GM21390 (cell line): ENCODE measurements around the gene SSBP3.
"Not testable (repeated sequence)": the region's sequence is repeated elsewhere in the genome, so short reads cannot be mapped to it uniquely, and the experiment has no call there.

Experiments used
- ATAC-seq: cut with Tn5 transposase; IDR thresholded peaks from one replicate; pipeline ENCODE4 v1.9.1; 2021; ENCODE audit not compliant: unreplicated experiment

The SSBP3 gene

GRCh38 chr1:54227891-54228310 lies 178.3 kb downstream of the SSBP3 start:
- ATAC-seq = no peak

GRCh38 chr1:54227091-54227602 lies 179.0 kb downstream of the SSBP3 start:
- ATAC-seq = no peak

DNA sequence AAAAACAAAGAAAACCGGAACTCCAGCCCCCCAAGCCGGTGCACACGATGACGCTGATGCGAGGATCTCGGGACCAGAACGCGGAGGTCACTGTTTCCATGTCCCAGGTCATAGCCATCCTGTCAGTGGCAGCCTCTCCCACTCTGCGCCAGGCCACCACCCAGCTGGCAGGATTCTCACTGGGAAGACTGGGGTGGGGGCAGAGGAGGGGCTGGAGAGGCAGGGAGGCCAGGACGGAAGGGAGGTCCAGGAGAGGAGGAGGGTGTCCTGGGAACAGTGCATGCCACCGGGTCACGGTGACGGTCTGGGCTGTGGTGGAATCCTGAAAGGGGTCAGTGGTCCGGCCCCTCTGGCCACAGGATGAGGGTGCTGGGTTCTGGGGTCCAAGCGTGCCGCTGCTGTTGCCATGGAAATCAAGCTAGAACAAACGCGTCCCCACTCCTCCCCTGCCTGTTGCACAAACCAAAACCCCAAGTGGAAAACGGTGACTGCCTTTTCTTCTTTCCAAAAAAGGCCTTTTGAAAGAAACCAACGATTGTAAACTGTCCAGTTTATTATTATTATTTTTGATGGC lies 180.1 kb downstream of the SSBP3 start:
- no peak for ATAC-seq

GRCh38 chr1:54225378-54225777 lies 180.8 kb downstream of the SSBP3 start:
- no peak for ATAC-seq

- ATAC-seq = no peak
Measured at GRCh38 chr1:54224233-54224632, 182.0 kb downstream of the SSBP3 start.

DNA sequence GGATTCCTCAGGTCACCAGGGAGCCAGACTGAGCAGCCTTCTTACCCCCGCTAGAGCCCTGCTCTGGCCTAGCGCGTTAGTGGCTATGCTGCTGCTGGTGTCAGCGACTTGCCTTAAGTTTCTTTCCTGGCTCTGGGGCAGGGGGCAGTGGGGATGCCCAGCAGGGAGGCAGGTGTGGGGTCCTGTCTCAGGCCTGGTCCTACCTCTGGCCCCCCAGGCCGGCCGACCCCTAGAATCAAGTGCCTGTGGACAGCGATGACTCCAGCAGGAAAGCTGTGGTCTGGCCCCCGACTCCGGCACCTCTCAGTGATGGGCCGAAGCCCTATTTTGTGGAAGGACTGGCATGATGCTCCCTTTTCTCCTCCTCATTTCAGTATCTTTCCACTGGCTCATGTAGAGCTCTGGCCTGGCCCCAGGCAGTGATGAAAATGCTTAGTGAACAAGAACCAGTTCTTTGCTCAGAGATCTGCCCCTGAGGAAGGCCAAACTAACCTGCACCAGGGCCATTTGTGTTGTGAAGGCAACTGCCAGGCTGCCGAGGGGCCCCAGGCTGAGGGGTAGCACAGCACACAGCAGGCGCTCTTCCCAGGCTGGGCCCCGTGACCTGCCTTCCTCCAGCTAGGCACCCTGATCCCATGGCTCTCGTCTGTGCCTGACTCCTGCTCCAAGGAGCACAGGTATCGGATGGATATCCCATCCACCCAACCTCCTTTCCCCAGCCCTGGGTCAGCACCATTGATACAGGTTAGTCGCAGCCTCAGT lies 182.6 kb downstream of the SSBP3 start:
- ATAC-seq = no peak

- no peak for ATAC-seq
Measured at GRCh38 chr1:54222711-54223110, 183.5 kb downstream of the SSBP3 start.

DNA sequence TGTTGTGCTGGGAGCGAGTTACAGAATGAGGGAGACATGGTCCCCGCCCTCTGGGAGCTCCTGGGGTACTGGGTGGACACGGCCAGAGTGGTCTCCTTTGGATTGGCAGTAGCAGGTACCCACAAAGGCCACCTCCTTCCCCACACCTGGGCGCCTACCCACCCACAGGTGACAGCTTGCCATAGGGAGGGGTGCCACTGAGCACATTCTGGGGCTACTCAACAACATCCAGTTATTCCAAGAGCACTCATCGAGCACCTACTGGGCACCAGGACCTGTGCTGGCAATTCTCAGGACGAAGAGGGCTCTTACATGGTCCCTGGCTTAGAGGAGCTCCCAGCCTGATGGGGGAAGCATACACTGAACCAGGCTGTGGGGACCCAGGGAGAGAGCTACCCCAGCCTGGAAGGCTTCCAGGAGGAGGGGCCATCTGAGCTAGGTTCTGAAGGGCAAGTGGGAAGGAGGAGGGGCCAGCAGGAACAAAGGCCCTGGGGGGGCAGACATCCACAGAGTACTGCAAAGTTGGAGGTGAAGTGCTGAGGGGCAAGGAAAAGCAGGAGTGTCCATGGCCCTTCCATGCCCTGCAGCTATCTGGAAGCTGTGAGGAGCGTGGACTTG lies 184.2 kb downstream of the SSBP3 start:
- no peak for ATAC-seq

DNA sequence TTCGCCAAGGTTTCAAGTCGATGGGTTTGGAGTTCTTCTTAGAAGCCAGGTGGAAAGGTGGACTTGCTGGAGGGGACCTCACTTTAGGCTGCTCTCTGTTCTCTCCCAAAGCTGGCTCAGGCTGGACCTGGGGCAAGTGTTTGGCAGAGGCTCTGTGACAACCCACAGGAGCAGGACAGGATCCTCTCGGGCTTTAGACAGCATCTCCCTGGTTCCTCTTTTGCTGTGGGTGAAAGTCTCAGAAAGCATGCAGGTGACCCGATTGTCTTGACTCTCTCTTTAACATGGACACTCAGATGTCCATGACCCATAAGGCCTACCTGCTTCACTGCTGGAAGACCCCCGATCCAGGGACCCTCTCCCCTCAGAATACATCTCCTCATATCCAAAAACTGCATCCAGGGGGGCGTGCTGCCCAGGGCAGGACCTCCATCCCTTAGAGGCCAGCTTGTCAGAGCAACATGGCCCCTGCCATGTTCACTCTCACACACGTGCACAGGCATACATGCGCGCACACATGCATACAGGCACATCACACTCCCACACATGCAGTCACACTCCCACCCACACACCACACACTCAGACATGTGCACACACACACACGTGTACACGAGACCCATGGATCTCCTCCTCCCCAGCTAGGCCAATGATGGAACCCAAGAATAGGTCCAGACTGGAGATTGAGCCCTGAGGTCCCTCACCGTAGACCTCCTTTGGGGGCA lies 184.9 kb downstream of the SSBP3 start:
- no peak for ATAC-seq

DNA sequence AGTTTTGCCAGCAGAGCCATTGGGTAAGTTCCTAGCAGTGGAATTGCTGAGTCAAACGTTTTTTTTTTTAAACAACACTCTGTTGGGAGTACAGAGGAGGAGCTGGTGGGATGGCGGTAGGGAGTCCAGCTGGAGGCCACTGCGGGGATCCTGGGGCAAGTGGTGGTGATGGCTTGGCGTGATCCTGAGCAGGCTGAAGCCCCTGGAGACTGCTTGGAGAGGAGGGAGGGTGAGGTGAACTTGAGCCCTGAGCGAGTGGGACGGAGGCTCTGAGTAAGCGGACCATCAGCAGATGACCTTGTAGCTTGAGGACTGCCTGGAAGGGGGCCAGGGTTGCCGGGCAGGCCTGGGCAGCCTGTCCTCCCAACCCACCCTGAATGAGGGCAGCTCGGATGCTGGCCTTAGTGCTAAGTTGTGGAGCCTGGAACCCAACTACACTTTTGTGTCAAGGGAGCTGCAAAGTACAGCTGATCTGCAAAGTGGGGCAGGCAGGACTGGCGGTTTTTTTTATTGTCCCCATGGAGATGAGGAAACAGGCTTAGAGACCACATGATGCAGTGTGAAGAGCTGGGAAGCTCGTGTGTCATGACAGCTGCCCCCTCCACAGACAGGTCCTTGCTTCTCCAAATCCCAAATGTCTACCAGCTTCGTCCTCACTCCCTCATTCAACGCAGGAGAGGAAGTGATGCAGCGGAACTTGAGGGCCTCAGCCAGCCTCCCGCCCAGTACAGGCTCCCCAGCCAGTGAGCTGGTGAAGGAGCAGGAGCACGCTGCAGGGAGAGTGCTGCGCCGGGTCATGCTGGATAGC lies 186.0 kb downstream of the SSBP3 start:
- no peak for ATAC-seq

DNA sequence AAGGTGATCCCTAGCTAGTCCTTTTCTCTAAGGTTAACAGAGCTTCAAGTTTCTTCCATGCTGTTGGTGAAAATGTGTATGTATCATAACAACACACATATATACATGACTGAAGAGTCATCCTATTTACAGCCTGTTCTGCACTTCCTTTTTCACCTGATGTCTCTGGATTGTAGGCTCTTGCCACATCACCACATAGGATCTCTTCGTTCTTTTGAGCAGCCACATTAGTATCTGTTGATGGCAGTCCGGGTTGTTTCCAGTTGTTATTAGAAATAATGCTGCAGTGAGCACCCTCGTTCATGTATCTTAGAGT lies 186.5 kb downstream of the SSBP3 start:
- no peak for ATAC-seq

DNA sequence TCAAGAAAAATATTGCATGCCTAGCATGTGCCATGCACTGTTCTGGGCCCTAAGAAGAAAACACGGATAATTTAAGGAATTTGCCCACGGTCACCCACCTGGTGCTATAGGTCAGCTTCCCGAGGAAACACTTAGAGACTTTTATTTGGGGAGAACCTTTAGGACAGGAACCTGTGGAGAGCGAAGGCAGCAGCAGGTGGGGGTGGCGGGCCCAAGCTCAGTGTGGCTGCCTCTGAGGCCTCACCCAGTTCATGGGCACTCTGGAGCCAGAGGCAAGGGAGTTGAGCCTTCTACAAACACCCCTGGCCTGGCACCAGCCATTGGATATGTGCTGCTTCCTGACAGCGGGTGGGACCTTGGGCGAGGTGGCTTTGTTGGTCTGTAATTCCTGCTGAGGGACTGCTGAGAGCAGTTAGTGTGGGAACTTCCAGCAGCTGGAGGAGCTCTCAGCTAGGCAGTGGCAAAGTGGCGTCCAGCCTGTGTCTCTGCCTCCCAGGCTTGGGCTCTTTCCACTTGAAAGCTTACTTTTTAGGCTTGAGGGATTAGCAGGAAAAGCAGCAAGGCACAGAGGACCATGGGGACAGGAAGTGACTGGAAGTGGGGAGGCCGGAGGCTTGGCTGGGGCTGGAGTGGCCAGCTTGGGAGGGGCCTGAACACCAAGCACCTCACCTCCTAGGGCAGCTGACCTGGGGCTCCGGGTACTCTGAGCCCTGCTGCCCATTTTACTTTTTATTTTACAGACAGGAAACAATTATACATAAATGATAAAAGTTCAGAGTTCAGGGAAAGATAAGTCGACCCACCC lies 187.1 kb downstream of the SSBP3 start:
- ATAC-seq = no peak

- ATAC-seq = no peak
Measured at GRCh38 chr1:54215523-54215922, 190.7 kb downstream of the SSBP3 start.

GRCh38 chr1:54212872-54213271 lies 193.3 kb downstream of the SSBP3 start:
- ATAC-seq = no peak

- not testable (repeated sequence) for ATAC-seq
Measured at GRCh38 chr1:54207896-54208295, 198.3 kb downstream of the SSBP3 start.

DNA sequence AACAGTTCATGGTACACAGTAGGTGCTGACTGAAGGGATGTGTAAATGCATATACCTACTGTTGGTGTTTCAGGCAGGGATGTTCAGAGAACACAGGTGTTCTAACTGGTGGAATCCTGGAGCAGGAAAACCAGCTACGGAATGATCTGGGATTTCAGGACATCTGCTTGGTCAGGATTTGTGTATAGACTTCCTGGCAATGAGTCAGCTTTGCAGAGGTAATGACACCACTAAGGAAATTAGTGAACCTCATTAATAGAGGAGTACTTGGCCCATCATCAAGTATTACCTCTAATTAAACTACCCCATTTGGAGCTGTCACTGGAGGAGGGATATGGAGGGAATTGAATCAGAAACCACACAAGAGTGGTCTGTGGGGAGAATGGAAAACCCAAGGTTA lies 198.9 kb downstream of the SSBP3 start:
- ATAC-seq = no peak

GRCh38 chr1:54204199-54204598 lies 202.0 kb downstream of the SSBP3 start:
- no peak for ATAC-seq

DNA sequence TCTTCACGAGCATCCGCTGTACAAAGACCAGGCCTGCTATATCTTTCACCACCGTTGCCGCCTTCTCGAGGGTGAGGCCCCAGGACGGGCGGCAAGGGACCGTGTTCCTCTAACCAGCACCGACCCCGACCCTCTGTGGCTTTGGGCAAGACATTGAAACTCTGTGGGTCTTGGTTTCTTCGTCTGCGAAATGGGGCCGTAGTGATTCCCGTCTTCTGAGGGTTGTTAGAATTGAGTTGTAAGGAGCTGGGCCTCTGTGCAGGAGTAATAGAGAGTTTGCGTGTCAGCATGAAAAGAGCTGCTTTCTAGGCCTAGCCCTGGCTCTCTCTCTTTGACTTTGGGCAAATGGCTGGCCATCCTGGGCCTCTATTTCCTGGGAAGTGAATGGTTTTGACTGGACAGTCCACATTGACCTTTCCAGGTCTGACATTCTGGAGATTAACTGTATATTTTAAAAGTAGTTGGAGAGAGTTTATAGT lies 205.6 kb downstream of the SSBP3 start:
- peak; percentile 13 for ATAC-seq

DNA sequence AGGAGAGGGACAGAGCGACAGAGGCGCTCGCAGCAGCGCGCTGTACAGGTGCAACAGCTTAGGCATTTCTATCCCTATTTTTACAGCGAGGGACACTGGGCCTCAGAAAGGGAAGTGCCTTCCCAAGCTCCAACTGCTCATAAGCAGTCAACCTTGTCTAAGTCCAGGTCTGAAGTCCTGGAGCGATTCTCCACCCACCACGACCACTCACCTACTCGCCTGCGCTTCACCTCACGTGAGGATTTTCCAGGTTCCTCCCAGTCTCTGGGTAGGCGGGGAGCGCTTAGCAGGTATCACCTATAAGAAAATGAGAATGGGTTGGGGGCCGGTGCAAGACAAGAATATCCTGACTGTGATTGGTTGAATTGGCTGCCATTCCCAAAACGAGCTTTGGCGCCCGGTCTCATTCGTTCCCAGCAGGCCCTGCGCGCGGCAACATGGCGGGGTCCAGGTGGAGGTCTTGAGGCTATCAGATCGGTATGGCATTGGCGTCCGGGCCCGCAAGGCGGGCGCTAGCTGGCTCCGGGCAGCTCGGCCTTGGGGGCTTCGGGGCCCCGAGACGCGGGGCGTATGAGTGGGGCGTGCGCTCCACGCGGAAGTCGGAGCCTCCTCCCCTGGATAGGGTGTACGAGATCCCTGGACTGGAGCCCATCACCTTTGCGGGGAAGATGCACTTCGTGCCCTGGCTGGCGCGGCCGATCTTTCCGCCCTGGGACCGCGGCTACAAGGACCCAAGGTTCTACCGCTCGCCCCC lies 206.3 kb downstream of the SSBP3 start, which contains the start of the genes CYB5RL and MRPL37:
Gene CYB5RL, minus strand, starts transcription at position 266 of the 754 bp plus-strand sequence. CDS start 4,414 bp downstream, outside the sequence.
Gene MRPL37, plus strand, starts transcription at position 403 of the 754 bp plus-strand sequence. Its CDS starts 77 bp downstream, at position 480.
- peak; percentile 96 for ATAC-seq
